ENCODE measurements around the gene NRSN2.
"Not testable (repeated sequence)": the region's sequence is repeated elsewhere in the genome, so short reads cannot be mapped to it uniquely, and the experiment has no call there.

Gene NRSN2

GRCh38 chr20:325045-325888, 21.6 kb upstream of the NRSN2 start, which contains the start of gene SOX12:
SOX12 (plus strand) TSS chr20:325552; CDS start chr20:325925, 373 bp downstream.
- peak; percentile 93 for DNase-seq

GRCh38 chr20:325889-326644, 20.8 kb upstream of the NRSN2 start:
- peak; percentile 69 for DNase-seq

GRCh38 chr20:326645-327185, 20.2 kb upstream of the NRSN2 start:
- DNase-seq: no peak

GRCh38 chr20:327186-328026, 19.5 kb upstream of the NRSN2 start:
- DNase-seq: peak; percentile 97

- peak; percentile 14 for DNase-seq
These were observed 18.6 kb upstream of the NRSN2 start for GRCh38 chr20:328027-328974.

GRCh38 chr20:328975-329695, 17.8 kb upstream of the NRSN2 start:
- no peak for DNase-seq

- DNase-seq: no peak
These were observed 17.1 kb upstream of the NRSN2 start for GRCh38 chr20:329851-330232.

- DNase-seq: peak; percentile 72
These were observed 16.4 kb upstream of the NRSN2 start for GRCh38 chr20:330233-331149.

- DNase-seq: no peak
These were observed 12.3 kb upstream of the NRSN2 start for GRCh38 chr20:334578-334977.

GRCh38 chr20:336040-336439, 10.9 kb upstream of the NRSN2 start:
- DNase-seq: not testable (repeated sequence)

GRCh38 chr20:341682-342081, 5.2 kb upstream of the NRSN2 start:
- peak; percentile 94 for DNase-seq

GRCh38 chr20:343107-343506, 3.8 kb upstream of the NRSN2 start:
- DNase-seq: no peak

GRCh38 chr20:346033-346639, 775 bp upstream of the NRSN2 start:
- no peak for DNase-seq

- DNase-seq: no peak
These were observed 367 bp downstream of the NRSN2 start for GRCh38 chr20:347317-347639.

GRCh38 chr20:347640-348484, 951 bp downstream of the NRSN2 start:
- DNase-seq: peak; percentile 96

- no peak for DNase-seq
These were observed 2.3 kb downstream of the NRSN2 start for GRCh38 chr20:348972-349841.

GRCh38 chr20:353166-353565, 6.3 kb downstream of the NRSN2 start:
- DNase-seq: no peak
